K562 (cell line): ENCODE measurements around the gene ADGRB3. TPM values are rescaled to one million over a fixed set of nuclear protein-coding genes. Genes with fewer than 3 reads are reported as not detected.

Source experiments
- DACH1 ChIP-seq: fragments of 450-650 bp; IDR thresholded peaks from 2 replicates; pipeline ENCODE4 v1.6.1; 2018; ENCODE audit not compliant: partially characterized antibody
- FOXK1 ChIP-seq: sonication (generic); formaldehyde crosslinking; IDR thresholded peaks from 2 replicates; pipeline ENCODE4 v1.8.0; 2022; ENCODE audit warnings: missing genetic modification reagents, mild to moderate bottlenecking, borderline replicate concordance
- FOXM1 ChIP-seq, 2 experiments: fragments of 450-650 bp in 1 of 2; sonication (generic) in 1 of 2; formaldehyde crosslinking in 1 of 2; IDR thresholded peaks; 2 replicates each; pipeline versions ENCODE4 v1.6.1 to v1.9.0; 2017 to 2022; ENCODE audit warnings: low read depth in 2 of 2, mild to moderate bottlenecking in 2 of 2, missing genetic modification reagents in 1 of 2, moderate library complexity in 1 of 2
- HNRNPLL ChIP-seq: fragments of 200-400 bp; formaldehyde crosslinking; IDR thresholded peaks from 2 replicates; pipeline ENCODE4 v1.6.1; 2017; ENCODE audit warnings: low read length, low read depth, mild to moderate bottlenecking; ENCODE audit not compliant: poor library complexity, severe bottlenecking
- PHB ChIP-seq: fragments of 250-450 bp; sonication (Bioruptor Pico); IDR thresholded peaks from 2 replicates; pipeline ENCODE4 v1.5.0; 2021
- POU5F1 ChIP-seq: fragments of 150-350 bp; IDR thresholded peaks from 2 replicates; pipeline ENCODE4 v1.6.1; 2014; ENCODE audit warnings: borderline replicate concordance, low read length, low read depth, mild to moderate bottlenecking; ENCODE audit not compliant: partially characterized antibody
- SMARCC2 ChIP-seq: fragments of 450-650 bp; IDR thresholded peaks from 2 replicates; pipeline ENCODE4 v1.6.1; 2017; ENCODE audit warnings: antibody characterized with exemption, moderate library complexity, mild to moderate bottlenecking, low read depth
- ZEB2 ChIP-seq: fragments of 450-650 bp; IDR thresholded peaks from 2 replicates; pipeline ENCODE4 v1.6.1; 2016
- polyA plus RNA-seq, 8 experiments: library from polyadenylated mRNA; depleted of rRNA in 4 of 8; stranded (reverse) in 5 of 8; unstranded in 3 of 8; fragments of >200 nt; fragmentation: Nextera tagmentation in 2 of 8; fragmentation: Illumina TruSeq in 1 of 8; extraction: Ambion mirVana in 2 of 8; extraction: Trizol in 1 of 8; gene quantifications; 2 replicates each; pipeline versions ENCODE4 v1.2.1 to v1.2.3, GENCODE V29; 2011 to 2014; ENCODE audit warnings: inconsistent platforms in 1 of 8, missing spikeins in 1 of 8
- total RNA-seq, 7 experiments: library from RNA; depleted of rRNA in 6 of 7; stranded (reverse); fragments of >200 nt in 6 of 7; fragmentation: Illumina TruSeq in 2 of 7; extraction: Trizol in 2 of 7; gene quantifications; 2 replicates each; pipeline versions ENCODE4 v1.2.1 to v1.2.3, GENCODE V29; 2011 to 2021; ENCODE audit warnings: low replicate concordance in 1 of 7
- TF ChIP-seq, protein P1 (sequence below): fragments of 250-450 bp; sonication (Bioruptor Pico); IDR thresholded peaks from 2 replicates; pipeline ENCODE4 v1.9.0; 2021; ENCODE audit warnings: mild to moderate bottlenecking
- TF ChIP-seq, protein P2 (sequence below): fragments of 250-450 bp; sonication (Bioruptor Pico); IDR thresholded peaks from 2 replicates; pipeline ENCODE4 v1.9.0; 2021; ENCODE audit warnings: mild to moderate bottlenecking, inconsistent platforms
- TF ChIP-seq, protein P3 (sequence below): sonication (generic); formaldehyde crosslinking; IDR thresholded peaks from 2 replicates; pipeline ENCODE4 v1.9.0; 2022; ENCODE audit warnings: mild to moderate bottlenecking, missing genetic modification reagents
- TF ChIP-seq, protein P4 (sequence below): fragments of 250-450 bp; sonication (Bioruptor Pico); IDR thresholded peaks from 2 replicates; pipeline ENCODE4 v1.5.0; 2021; ENCODE audit warnings: mild to moderate bottlenecking, borderline replicate concordance

The ADGRB3 gene
- total and polyA plus RNA-seq, 9 of the 15 experiments (the other 6 are each of a cell fraction or from before 2014, with no cell fraction given), result 0.90 to 7.8 (median 2.4) TPM

DNA sequence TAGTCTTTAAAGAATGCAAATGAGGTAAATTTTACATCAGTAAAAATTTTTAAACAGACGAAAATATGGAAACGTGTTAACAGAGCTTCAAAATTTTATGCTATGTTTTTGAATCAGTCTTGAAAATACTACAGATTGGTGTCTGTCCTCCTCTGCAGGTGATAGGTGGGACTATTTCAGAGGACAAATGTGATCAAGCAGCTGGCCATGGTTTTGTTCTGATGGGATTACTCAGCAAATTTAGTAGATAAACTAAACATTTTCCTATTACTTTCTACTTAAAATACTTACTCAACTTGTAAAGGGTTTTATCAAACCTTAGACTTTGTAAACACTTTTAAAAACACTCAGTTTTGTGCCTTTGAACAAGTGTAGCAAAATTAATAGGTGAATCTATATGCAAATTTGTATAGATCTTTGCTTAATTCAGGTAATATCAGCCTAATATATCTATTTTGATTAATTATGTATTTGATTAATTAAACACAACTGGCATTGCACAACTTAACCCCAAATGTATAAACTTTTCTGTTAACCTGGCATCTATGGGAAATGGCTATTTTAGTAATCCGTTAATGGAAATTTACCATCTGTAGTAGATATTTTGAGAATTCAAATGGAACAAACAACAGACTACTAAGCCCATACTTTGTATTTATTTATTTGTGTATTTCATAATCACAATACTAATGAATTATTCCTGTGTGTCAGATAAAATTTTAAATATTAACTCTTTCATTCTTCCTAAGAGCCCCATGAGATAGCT lies 22.5 kb downstream of the ADGRB3 start (continued):
- TF ChIP-seq, protein P1, sequence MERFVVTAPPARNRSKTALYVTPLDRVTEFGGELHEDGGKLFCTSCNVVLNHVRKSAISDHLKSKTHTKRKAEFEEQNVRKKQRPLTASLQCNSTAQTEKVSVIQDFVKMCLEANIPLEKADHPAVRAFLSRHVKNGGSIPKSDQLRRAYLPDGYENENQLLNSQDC (CRISPR knock-in tag), result no peak
- TF ChIP-seq ZEB2 (no peak), PHB (CRISPR knock-in tag) (no peak), POU5F1 (no peak), SMARCC2 (no peak), FOXM1 (IDR thresholded peaks at IDR 0.05; ENCODE audit: low read depth) (no peak), FOXM1 (CRISPR knock-in tag; IDR thresholded peaks at IDR 0.05; ENCODE audit: low read depth) (no peak), HNRNPLL (no peak), DACH1 (peak; percentile 72), FOXK1 (no peak)
- TF ChIP-seq, protein P2, sequence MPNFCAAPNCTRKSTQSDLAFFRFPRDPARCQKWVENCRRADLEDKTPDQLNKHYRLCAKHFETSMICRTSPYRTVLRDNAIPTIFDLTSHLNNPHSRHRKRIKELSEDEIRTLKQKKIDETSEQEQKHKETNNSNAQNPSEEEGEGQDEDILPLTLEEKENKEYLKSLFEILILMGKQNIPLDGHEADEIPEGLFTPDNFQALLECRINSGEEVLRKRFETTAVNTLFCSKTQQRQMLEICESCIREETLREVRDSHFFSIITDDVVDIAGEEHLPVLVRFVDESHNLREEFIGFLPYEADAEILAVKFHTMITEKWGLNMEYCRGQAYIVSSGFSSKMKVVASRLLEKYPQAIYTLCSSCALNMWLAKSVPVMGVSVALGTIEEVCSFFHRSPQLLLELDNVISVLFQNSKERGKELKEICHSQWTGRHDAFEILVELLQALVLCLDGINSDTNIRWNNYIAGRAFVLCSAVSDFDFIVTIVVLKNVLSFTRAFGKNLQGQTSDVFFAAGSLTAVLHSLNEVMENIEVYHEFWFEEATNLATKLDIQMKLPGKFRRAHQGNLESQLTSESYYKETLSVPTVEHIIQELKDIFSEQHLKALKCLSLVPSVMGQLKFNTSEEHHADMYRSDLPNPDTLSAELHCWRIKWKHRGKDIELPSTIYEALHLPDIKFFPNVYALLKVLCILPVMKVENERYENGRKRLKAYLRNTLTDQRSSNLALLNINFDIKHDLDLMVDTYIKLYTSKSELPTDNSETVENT (CRISPR knock-in tag), result no peak
- TF ChIP-seq, protein P3, sequence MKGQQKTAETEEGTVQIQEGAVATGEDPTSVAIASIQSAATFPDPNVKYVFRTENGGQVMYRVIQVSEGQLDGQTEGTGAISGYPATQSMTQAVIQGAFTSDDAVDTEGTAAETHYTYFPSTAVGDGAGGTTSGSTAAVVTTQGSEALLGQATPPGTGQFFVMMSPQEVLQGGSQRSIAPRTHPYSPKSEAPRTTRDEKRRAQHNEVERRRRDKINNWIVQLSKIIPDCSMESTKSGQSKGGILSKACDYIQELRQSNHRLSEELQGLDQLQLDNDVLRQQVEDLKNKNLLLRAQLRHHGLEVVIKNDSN (CRISPR knock-in tag), result no peak
- TF ChIP-seq, protein P4, sequence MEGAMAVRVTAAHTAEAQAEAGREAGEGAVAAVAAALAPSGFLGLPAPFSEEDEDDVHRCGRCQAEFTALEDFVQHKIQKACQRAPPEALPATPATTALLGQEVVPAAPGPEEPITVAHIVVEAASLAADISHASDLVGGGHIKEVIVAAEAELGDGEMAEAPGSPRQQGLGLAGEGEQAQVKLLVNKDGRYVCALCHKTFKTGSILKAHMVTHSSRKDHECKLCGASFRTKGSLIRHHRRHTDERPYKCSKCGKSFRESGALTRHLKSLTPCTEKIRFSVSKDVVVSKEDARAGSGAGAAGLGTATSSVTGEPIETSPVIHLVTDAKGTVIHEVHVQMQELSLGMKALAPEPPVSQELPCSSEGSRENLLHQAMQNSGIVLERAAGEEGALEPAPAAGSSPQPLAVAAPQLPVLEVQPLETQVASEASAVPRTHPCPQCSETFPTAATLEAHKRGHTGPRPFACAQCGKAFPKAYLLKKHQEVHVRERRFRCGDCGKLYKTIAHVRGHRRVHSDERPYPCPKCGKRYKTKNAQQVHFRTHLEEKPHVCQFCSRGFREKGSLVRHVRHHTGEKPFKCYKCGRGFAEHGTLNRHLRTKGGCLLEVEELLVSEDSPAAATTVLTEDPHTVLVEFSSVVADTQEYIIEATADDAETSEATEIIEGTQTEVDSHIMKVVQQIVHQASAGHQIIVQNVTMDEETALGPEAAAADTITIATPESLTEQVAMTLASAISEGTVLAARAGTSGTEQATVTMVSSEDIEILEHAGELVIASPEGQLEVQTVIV, result no peak
